ENCODE results near the gene BNC1.

DNA sequence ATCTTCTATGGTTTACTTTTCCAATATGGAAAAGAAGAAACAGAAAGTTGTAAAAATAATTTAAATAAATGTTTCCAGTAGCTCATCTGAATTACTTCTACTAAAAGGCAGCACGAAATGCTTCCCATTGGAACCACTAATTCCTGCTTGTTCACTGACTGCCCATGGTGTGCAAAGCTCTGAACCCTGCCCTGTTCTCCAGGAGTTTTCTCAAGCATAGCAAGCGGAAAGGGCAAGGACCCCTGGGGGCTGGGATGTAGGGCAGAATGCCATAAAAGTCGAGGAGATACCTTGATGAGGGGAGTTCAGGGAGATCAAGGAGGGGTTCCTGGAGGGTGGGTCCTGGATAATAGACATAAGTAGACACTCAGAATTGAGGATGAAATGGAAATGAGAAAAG, 35.3 kb upstream of the BNC1 start:
- TF ChIP-seq CTCF (conservative IDR thresholded peaks at IDR 0.05 in 1 of 2, IDR thresholded peaks at IDR 0.05 in 1 of 2; ENCODE audit: low read depth in 1 of 2, low read length in 2 of 2) = no peak
- TF ChIP-seq EZH2 (IDR thresholded peaks at IDR 0.05; ENCODE audit: low read length, missing control alignments) = no peak
